ENCODE results near the gene VWA3B.

The VWA3B gene

GRCh38 chr2:98172951-98173350 is 86.0 kb downstream of the VWA3B start:
- no peak for DNase-seq (ENCODE audit: low read depth in 3 of 3)

DNA sequence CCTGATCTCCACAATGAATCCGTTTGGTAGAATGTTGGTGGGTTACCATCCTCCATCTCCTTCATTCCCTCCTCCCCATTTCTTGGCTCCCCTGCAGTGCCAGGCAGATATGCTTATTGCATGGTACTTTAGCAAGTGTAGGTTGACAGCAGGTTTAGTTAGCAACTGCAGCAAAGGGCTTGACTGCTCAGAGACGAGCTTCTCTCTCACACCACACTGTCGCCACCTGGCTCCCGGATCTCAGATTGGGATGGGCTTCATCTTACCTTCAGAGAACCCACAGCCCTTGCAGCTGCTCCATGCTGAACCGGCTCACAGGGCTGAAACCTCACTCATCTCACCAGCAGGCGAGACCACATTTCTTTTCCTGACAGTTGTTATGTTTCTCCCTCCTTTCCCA is 88.8 kb downstream of the VWA3B start:
- DNase-seq (ENCODE audit: low read depth in 3 of 3): no peak

DNA sequence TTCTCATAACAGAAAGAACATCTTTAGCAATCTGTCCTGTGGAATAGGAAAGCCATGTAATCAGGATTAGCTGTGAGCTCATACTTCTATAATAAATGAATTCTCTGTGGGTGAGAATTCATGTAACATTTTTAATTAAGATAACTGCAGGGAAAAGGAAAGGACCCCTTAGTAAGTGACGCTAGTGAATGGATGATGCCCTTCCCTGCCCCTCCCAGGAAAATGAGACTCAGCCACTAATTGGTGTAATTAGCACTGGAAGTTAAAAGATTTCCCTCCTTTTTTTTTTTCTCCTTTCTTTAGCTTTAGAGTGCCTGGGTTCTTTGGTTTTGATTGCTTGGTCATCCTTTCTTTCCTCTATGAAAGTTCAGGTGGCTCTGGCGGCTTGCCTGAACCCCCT is 90.3 kb downstream of the VWA3B start:
- no peak for DNase-seq (ENCODE audit: low read depth in 3 of 3)

GRCh38 chr2:98177986-98178385 is 91.0 kb downstream of the VWA3B start:
- DNase-seq (ENCODE audit: low read depth in 3 of 3): no peak

DNA sequence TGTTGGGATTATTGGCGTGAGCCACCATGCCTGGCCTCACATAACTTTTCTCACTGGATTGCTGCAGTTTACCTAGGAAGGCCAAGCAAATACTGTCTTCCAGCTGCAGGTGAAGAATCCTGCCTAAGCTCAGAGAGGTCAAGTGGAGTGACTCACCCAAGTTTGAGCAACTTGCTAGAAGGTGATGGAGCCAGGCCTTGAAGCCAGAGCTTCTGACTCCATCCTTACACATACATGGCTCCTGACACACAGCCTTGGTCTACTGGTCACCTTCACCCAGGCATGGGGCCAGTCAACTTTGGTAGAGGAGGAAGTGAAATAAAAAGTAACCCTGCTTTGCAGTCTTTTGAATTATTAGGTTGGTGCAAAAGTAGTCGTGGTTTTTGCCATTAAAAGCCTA is 93.5 kb downstream of the VWA3B start:
- DNase-seq (ENCODE audit: low read depth in 3 of 3): no peak

DNA sequence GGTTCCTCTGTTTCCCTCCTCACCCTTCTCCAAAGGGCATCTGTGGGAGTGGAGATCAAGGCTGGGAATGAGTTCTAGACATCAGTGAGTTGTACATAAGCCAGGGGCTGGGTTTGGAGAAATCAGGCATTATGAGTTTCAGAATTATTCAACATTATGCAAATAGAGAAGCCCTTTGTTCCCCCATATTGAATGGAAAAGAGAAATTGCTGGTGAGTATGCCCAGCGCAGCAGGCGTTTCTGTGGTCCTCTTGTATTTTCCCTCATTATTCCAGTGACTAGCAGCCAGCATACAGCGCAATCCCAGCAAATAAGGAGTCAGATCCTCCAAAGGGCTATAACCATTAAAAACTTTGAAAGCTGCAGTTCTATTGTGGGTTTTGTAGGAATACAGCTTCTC is 94.4 kb downstream of the VWA3B start:
- DNase-seq (ENCODE audit: low read depth in 3 of 3): no peak

DNA sequence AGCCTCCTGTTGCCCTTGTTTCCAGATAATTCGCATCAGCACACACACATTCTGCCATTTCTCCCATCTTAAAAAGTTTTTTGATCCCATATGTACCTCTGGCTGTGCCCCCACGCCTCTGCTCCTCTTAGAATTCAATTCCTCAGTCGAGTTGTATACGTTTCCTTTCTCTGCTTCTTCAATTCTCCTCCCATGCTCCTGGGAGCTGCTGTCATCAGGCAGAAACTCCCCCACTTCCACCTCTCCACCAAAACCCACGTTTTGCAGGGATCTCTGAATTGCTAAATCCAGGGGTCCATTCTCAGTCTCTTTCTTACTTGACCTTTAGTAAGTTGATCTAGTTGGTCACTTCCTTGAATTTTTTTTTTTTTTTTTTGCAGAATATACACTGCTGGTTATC is 98.8 kb downstream of the VWA3B start:
- no peak for DNase-seq (ENCODE audit: low read depth in 3 of 3)

DNA sequence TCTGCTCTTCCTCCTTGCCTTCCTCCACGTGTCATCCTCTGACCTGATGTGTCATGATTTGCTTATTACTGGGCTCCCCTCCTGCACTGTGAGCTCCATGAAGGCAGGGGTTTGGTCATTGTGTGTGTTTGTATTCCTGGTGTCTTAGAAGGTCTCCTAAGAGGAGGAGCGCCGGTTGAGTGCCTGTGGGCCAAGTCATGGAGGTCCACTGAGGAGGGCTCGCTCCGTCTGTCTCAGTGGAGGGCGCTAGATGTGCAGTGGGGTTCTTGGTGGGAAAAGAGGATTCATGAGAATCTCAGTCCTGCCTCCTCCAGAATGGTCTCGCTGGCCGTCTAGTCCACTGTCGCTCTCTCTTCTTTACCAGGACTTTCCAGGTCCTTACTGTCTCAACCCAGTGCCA is 100.2 kb downstream of the VWA3B start:
- DNase-seq (ENCODE audit: low read depth in 3 of 3): no peak

DNA sequence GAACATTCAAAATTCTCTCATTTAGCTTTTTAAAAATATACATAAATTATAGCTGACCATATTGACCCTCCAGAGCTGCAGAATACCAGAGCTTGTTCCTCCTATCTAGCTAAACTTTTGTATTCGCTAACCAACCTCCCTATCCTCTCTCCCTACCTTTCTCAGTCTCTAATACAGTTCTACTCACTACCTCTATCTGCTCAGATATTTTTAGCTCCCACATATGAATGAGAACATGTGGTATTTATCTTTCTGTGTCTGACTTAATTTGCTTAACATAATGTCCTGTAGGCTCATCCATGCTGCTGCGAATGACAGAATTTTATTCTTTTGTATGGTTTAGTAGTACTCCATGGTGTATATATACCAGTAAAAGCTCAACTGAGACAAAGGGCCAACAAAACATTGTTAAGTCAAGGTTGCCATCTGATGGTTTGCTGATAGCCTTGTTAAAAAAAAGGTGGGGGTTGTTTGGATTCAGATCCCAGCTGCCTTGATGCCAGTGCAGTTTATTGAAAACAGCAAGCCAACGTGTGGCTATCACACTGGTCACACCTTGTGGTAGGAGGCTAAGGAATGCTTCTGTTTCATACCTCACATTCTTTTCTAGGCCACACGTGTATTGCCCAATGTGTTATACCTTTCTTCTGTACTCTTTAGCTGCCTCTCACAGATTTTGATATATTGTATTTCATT is 101.5 kb downstream of the VWA3B start:
- DNase-seq (ENCODE audit: low read depth in 3 of 3): no peak

GRCh38 chr2:98191883-98192282 is 104.9 kb downstream of the VWA3B start:
- no peak for DNase-seq (ENCODE audit: low read depth in 3 of 3)

GRCh38 chr2:98201576-98201975 is 114.6 kb downstream of the VWA3B start:
- no peak for DNase-seq (ENCODE audit: low read depth in 3 of 3)

- DNase-seq (ENCODE audit: low read depth in 3 of 3): no peak
Measured at GRCh38 chr2:98205889-98206288, 118.9 kb downstream of the VWA3B start.

GRCh38 chr2:98212092-98213000 is 125.4 kb downstream of the VWA3B start:
- DNase-seq (ENCODE audit: low read depth in 3 of 3): no peak

- no peak for DNase-seq (ENCODE audit: low read depth in 3 of 3)
Measured at GRCh38 chr2:98216616-98217015, 129.6 kb downstream of the VWA3B start.

- DNase-seq (ENCODE audit: low read depth in 3 of 3): no peak
Measured at GRCh38 chr2:98219152-98219551, 132.2 kb downstream of the VWA3B start.

DNA sequence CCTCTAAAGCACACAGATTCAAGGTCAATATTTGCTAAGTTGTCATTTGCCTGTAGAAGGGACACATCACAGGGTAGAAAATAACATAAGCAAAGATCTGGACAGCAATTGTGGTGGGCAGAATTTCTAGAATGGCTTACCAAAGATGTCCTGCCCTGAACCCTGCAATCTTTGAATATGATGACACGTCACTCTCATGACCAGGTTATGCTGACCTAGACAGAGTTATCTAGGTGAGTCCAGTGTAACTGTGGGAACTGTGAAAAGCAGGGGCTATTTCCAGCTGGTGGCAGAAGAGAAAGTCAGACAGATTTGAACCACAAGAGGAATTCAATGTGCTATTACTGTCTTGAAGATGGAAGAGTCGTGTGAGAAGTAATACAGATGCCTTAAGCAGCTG is 147.0 kb downstream of the VWA3B start:
- DNase-seq (ENCODE audit: low read depth in 3 of 3): no peak

GRCh38 chr2:98234776-98235175 is 147.8 kb downstream of the VWA3B start:
- no peak for DNase-seq (ENCODE audit: low read depth in 3 of 3)

GRCh38 chr2:98236935-98237334 is 150.0 kb downstream of the VWA3B start:
- no peak for DNase-seq (ENCODE audit: low read depth in 3 of 3)

DNA sequence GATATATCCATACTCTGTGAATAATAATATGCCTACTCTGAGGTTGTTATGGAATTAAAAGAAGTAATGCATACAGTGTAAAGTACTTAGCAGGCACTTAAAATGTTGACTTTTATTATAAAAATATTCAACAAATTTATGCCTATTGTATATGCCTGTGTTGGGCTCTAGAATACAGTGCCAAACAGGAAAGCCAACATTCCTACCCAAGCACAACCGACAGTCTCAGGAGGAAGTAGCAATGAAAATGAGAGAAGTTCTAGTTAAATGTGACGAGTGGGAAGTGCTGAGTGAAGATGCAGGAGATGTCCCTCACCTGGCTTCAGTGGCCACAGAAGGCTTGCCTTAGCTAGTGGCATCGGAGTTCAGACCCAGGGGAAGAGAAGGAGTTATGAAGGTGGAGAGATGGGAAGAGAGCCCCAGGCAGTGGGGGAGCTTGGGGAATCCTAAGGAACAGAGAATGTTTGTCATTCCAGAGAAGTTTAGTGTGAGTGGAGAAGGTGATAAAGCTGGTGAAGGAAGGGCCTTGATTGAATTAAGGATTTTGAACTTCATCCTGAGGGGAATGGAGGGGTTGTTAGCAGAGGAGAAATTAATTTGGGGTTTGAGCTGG is 153.9 kb downstream of the VWA3B start:
- no peak for DNase-seq (ENCODE audit: low read depth in 3 of 3)

DNA sequence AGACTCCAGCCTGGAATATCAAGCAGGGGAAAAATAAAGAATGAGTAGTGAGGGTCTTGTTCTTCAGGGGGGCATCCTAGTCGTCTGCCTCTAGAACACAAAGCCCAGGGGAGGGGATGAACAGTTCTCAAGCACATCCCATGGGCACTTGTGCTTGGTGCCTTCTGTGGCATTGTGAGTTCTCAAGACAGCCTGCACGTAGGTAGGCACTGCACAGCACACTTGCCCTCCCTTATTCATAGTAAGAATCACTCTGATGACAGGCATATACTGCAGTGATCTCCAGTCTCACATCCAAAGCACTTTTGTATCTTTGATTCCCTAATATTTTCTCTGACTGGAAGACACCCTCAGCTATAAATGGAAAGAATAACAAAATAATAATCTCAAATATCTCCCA is 154.6 kb downstream of the VWA3B start:
- no peak for DNase-seq (ENCODE audit: low read depth in 3 of 3)

DNA sequence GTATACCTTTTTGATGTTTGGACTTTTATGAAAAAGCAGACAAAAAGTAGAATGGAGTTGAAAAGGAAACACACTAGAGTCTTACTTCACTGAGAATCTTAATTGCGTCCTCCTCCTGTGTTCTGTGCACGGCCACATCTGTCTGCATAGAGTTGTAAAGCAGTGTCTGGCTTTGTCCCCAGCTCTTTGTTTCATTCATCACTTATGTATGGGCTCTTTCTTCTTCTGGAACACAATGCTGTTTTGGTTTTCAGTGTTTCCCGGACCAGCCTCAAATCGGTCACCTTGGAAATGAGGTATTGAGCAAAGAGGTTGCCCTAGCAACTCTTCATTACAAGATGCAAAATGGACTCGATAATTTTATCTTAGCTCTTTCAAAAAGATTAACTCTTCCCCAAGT is 155.0 kb downstream of the VWA3B start:
- no peak for DNase-seq (ENCODE audit: low read depth in 3 of 3)

DNA sequence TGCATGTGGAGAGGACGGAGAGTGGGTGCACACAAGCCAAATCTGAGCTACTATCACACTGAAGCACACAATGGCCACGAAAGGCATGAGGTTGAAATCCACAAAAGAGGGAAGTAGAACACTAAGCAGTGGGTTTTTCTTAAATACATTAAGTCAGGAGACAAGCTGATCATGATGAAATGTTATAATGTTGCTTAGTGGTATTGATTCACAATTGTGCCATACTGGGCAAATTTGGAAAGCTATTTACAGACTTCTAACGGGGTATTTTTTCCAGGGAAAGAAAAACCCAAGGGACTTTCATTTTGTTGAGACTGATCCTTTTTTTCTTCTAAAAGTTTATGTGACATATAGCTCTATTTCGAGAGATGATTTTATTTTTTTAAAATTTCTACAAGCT is 158.5 kb downstream of the VWA3B start:
- no peak for DNase-seq (ENCODE audit: low read depth in 3 of 3)

DNA sequence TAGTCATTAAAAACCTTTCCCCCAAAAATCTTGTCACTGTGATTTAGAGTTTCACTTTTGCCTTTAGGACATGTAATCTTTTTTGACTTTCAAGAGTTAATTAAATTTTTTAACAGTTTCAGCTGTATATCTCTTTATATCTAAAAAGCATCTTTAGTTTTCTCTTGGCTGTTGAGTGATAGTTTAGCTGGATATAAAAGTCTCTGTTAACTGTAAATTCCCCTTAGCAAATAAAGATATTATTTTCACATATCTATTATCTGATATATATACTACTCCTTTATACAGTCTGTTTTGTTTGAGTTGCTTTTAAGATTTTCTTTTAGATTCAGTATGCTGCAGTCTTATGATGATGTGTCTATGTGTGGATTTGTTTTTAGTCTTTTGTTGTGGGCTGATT is 160.4 kb downstream of the VWA3B start:
- no peak for DNase-seq (ENCODE audit: low read depth in 3 of 3)
